Amygdala (tissue), 56 donors: ENCODE results near the gene ADAMTS13.
"Not testable (repeated sequence)": the region's sequence is repeated elsewhere in the genome, so short reads cannot be mapped to it uniquely, and the experiment has no call there.

ENCODE experiments used
- DNase-seq, 56 donors: peaks; one replicate each; lab custom pipeline; 2025; lab: John Stamatoyannopoulos, UW

ADAMTS13 gene

DNA sequence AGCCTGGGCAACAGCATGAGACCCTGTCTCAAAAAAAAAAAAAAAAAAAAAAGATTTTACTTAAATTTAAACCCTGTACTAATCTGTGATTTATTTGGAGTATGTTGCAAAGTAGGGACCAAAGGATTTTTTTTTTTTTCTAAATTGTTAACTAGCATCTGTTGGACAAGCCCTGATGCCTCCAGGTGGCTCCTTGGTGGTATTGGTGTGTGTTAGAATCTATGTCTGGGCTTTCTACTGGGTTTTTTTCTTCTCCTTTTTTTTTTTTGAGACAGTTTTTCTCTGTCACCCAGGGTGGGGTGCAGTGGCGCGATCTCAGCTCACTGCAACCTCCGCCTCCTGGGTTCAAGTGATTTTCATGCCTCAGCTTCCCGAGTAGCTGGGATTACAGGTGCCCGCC is 29.7 kb downstream of the ADAMTS13 start:
- DNase-seq: not testable (repeated sequence)

- DNase-seq: no peak
Observed at GRCh38 chr9:133452562-133452961, 30.4 kb downstream of the ADAMTS13 start.

DNA sequence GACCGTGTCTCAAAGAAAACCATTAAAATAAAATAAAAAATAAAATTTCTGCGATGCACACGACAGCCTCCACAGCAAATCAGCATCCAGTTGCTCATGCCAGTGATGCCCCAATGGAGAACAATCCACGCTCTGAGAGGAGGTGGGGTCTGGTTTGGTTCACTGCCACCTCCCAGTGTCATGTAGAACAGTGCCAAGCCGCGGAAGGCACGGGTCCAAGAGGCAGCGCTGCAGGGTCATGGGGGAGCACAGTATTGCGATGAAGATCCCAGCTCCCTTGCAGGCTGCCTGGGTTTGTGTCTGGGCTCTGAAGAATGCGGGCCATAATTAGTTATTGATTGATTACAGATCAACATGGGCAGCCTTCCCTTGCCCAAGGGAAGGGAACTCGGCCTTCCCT is 31.5 kb downstream of the ADAMTS13 start:
- peak in 17 of 56 donors; percentile 6 to 48 (median 26) for DNase-seq

DNA sequence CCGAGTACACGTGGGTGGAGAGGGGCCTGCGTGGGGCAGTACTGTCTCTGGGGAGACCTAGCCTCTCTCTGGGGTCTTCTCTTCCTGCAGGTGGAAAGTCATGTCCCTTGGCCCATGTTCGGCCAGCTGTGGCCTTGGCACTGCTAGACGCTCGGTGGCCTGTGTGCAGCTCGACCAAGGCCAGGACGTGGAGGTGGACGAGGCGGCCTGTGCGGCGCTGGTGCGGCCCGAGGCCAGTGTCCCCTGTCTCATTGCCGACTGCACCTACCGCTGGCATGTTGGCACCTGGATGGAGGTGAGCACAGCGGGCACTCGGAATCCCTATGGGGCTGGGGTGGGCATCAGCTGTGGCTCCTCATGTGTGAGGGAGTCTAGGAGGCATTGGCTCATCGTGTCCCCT is 32.2 kb downstream of the ADAMTS13 start:
- no peak for DNase-seq

- no peak for DNase-seq
Observed at GRCh38 chr9:133454943-133455673, 32.9 kb downstream of the ADAMTS13 start.

GRCh38 chr9:133455936-133456335 is 33.8 kb downstream of the ADAMTS13 start:
- DNase-seq: no peak

DNA sequence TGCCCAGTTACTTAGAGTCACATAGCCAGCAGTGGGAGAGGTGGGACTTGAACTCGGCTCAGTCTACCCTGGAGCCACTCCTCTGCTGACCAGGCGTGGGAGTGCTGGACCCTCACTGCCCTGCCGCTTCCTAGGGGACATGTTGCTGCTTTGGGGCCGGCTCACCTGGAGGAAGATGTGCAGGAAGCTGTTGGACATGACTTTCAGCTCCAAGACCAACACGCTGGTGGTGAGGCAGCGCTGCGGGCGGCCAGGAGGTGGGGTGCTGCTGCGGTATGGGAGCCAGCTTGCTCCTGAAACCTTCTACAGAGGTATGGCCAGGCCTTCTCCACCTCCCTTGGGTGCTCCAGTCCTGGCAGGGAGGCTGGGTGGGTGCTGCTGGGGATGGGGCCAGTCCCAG is 34.2 kb downstream of the ADAMTS13 start:
- no peak for DNase-seq

- DNase-seq: no peak
Observed at GRCh38 chr9:133457233-133457632, 35.1 kb downstream of the ADAMTS13 start.

DNA sequence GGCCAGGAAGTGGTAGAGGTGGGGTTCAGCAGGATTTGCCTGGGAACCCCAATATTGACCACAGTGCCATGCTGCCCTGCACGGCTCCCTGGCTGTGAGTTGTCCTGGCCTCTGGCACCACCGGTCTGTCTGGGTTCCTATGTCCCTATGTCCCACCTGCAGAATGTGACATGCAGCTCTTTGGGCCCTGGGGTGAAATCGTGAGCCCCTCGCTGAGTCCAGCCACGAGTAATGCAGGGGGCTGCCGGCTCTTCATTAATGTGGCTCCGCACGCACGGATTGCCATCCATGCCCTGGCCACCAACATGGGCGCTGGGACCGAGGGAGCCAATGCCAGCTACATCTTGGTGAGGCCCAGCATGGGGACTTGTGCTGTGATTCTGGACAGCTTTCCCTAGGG is 35.6 kb downstream of the ADAMTS13 start:
- no peak for DNase-seq

GRCh38 chr9:133458643-133459312 is 36.6 kb downstream of the ADAMTS13 start:
- no peak for DNase-seq

GRCh38 chr9:133459476-133460404 is 37.6 kb downstream of the ADAMTS13 start, which contains the start of gene CACFD1:
TSS of gene CACFD1 (plus strand) at chr9:133459978. CDS start at chr9:133460067, 89 bp downstream.
- DNase-seq: peak; percentile 76 to 99 (median 96)

- peak in 25 of 56 donors; percentile 23 to 93 (median 64) for DNase-seq
Observed at GRCh38 chr9:133460405-133461175, 38.4 kb downstream of the ADAMTS13 start.

GRCh38 chr9:133461975-133462374 is 39.8 kb downstream of the ADAMTS13 start:
- DNase-seq: no peak

GRCh38 chr9:133463234-133463863 is 41.2 kb downstream of the ADAMTS13 start:
- DNase-seq: no peak

DNA sequence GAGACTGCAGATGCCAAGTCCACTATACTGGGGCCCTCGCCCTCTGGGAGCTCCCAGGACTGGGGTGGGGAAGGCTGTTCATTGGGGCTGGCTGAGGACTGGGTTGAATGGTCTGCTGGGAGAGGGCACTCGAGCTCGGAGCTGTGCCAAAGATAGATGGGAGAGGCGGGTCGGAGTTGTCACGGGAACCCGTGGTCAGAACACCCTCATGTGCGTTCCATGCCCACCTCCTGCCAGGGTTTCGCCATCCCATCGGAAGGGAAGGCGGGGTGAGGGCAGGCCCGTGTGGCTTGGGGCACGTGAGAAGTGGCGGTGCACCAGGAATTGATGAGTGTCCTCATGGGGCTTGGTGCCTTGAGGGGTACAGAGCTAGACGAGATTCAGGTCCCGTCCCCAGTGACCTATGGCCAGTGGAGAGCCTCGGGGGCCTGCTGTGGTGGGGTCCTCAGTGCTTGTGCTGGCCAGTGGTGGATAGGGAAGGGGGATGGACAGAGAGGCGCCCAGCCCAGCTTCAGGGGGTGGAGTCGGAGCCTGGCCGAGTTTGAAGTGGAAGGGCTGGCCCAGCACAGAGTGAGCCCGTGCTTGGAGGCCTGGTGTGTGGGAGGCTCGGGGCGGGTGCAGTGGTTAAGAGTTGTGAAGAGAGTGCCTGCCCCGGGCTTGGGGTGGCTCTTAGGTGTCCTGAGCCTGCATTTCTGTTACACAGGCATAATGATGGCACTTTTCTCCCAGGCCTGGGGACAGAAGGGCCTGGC is 41.9 kb downstream of the ADAMTS13 start:
- no peak for DNase-seq

DNA sequence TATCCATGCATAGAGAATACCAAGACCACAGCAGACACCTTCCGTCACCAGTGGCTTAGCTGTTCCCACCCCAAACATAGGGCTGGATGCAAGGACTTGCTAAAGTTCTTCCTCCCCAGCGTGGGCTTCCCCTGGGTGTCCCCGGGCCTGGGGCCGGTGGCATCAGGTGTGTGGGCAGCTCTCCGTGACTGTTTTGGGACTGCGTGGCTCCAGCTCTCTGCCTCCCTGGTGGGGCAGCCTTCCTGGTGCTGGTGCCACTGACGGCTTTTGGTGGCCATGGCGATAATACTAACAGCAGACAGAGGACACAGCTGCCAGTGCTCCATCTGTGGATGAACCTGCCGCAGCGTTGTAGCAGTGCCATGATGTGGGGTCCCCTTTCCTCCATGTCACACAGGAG is 42.5 kb downstream of the ADAMTS13 start:
- no peak for DNase-seq

GRCh38 chr9:133465984-133466383 is 43.8 kb downstream of the ADAMTS13 start:
- no peak for DNase-seq

DNA sequence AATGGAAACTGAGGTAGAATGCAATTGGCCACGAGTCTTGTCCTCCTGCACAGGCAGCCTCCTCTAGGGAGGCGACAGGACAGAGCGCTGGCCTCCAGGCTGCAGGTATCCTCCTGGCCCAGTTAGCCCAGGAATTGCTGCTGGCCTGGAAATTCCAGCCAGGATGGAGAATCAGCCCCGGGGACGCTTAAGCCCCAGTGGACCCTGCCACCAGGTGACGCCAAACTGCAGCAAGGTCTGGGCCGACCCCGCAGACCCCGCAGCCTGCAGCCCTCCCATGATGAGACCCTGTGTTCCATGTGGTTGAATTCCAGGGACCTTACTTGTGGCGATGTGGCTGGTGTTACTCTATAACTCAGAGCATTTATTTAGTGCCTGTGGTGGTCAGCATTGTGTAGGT is 44.9 kb downstream of the ADAMTS13 start:
- DNase-seq: no peak

DNA sequence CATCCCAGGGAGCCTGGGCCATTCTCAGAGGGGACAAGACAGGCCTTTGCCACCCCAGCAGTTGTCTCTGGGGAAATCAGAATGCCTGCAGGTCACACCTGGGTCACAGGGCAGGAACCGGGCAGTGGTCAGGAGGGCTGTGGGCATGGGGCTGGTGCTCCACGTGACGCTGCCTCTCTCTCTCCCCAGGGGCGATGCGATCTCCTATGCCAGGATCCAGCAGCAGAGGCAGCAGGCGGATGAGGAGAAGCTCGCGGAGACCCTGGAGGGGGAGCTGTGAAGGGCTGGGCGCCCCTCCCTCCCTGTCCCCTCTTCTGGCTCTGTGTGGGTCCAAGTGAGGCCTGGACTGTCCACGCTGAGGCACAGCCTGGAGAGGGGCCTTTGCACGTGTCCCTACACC is 46.2 kb downstream of the ADAMTS13 start:
- no peak for DNase-seq
